Right lung (tissue), 5 donors: Measurements from ENCODE around the gene HNRNPLL. TPM values are rescaled to one million over a fixed set of nuclear protein-coding genes. Genes with fewer than 3 reads are reported as not detected.

Experiments used
- DNase-seq, 2 donors: peaks; one replicate each; pipeline ENCODE4 v3.0.0-alpha.2; 2013
- polyA plus RNA-seq, 5 donors: library from polyadenylated mRNA; unstranded; fragments of 120-200 nt; gene quantifications; one replicate each; pipeline versions ENCODE4 v1.2.1 to v1.2.3, GENCODE V29; 2013; ENCODE audit warnings: inconsistent platforms in 1 of 5, low replicate concordance in 1 of 5; ENCODE audit not compliant: insufficient read length in 5 of 5, insufficient read depth in 1 of 5

The HNRNPLL gene
- polyA plus RNA-seq, 5 donors = 60.9 to 94.3 (median 79.7) TPM

DNA sequence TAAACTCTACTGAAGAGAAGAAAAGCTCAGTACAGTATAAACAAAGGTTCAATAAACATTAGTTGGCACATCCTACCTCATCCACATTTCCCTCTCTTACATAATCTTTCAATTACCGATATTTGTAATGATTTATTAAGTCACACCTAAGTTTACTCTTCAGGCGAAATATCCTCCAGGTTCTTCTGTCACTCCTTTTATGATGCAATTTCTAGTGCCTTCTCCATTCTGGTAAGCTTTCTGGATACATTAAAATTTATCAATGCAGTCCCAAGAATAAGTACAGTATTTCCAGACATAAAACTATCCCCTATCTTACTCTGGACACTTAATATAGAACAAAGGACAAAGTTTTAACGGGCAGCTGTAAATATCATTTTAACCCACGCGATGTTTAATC lies 5.6 kb downstream of the HNRNPLL start:
- no peak for DNase-seq

DNA sequence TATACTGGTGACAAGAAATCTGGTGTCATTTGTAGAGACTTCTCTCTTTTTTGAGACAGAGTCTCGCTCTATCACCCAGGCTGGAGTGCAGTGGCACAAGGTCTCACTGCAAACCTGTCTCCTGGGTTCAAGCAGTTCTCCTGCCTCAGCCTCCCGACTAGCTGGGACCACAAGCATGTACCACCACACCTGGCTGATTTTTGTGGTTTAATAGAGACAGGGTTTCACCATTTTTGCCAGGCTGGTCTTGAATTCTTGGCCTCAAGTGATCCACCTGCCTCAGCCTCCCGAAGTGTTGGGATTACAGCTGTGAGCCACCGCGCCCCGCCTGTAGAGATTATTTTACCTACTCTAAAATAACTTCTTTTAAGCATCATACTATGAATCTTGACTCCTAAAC lies 6.5 kb downstream of the HNRNPLL start:
- no peak for DNase-seq

DNA sequence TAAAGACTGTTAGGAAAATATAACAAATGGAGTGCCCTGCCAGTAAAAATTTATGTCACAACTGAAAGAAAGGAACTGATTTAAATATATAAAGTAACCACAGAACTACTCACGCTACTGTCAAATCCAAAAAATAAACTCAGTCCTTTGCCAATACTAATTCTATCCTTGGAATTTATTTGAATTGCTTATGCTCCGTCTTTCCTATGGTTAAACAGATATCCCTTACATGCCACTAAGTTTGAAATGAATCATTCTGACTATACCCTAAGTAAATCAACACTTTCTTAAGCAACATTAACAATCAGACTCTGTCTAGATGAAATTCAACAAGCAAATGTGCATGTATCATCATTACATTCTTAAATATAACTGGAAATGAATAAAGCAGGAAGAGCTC lies 9.8 kb downstream of the HNRNPLL start:
- DNase-seq = no peak

GRCh38 chr2:38591152-38591551 lies 11.6 kb downstream of the HNRNPLL start:
- DNase-seq = no peak

GRCh38 chr2:38590053-38590452 lies 12.7 kb downstream of the HNRNPLL start:
- DNase-seq = no peak

- DNase-seq = no peak
Observed at GRCh38 chr2:38586931-38587330, 15.8 kb downstream of the HNRNPLL start.

- no peak for DNase-seq
Observed at GRCh38 chr2:38584881-38585280, 17.8 kb downstream of the HNRNPLL start.

GRCh38 chr2:38583994-38584393 lies 18.7 kb downstream of the HNRNPLL start:
- DNase-seq = no peak

GRCh38 chr2:38583524-38583923 lies 19.2 kb downstream of the HNRNPLL start:
- no peak for DNase-seq

DNA sequence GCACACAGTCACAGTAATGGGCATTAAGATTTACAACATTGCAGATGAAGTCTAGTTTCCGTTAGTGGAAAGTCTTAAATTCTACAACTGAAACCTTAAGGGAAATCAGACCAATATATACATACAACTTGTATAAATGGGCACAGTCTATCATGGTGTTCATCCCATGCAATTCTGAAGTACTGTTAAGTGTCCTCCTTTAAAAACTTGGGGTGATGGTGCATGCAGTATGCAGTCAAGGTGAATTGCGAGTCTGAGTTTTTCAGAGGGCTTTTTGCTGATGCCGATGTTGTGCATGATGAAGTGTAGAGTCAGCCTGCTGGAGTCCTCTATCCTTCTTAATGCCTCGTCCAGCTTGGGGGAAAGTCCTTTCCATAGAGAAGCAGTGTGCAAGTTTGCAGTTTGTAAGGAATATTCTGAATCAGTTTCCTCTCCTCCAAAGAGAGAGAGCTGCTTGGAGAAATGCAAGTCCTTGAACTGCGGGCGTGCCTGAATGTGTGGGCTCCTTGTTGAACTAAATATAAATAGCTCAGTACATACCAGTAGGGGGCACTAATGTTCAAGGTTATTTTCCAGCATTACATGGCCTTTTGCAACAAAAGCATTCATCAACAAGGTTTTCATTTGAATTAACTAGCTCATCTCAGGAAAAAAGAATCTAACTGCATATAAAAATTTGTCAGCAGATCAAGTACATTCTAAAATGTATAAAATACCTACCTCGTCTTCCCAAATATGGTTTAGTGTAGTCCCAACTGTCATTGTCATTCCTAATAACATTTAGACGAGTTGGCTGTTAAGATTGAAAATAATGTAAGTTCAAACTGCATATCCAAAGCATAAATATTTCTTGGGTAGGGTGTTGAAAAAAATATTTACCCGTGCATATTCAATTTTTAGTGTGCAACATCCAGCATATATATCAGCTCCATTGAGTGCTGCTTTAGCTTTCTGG lies 21.3 kb downstream of the HNRNPLL start:
- peak; percentile 32 to 76 for DNase-seq

DNA sequence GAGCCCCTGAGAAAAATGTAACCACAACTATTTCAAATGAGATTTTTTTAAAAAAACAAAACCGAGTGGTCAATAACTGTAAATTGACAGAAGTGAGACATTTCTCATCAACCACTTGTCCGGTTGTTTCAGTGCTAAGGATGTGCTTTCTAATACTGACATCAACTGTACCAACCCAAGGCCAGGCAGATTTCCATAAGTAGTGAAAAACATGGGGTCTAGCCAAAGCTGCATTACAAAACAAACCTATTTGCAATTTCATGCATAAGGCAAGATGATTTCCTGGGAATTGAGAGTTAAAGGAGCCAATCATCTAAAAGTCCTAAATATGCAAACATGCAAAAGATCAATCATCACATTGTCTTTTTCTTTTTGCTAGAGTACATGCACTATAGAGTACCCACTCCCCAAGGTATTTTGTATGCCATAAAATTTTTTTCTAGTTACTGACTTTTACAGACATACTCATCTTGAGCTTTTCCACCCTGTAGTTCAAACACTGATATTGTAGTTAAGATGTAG lies 22.6 kb downstream of the HNRNPLL start:
- no peak for DNase-seq

GRCh38 chr2:38578832-38579231 lies 23.9 kb downstream of the HNRNPLL start:
- DNase-seq = no peak

- DNase-seq = no peak
Observed at GRCh38 chr2:38574278-38574677, 28.4 kb downstream of the HNRNPLL start.

DNA sequence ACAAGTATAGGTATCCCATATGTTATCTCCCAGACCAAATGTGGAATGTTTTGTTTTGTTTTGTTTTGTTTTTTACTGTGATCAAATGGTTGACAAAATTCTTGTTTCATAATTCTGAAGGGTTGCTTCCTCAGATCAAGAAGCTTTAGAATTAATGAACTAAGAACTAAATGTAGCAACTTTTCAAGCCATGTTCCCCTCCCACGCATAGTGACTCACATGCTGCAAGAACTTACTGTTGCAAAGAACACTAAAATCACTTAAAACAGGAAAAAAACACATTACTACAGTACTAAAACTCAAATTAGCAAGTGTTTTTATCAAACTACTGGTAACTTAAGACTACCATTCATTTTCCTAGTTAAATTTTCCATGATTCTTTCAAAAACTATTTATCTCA lies 30.6 kb downstream of the HNRNPLL start:
- DNase-seq = no peak

- DNase-seq = no peak
Observed at GRCh38 chr2:38571193-38571592, 31.5 kb downstream of the HNRNPLL start.

- DNase-seq = no peak
Observed at GRCh38 chr2:38568724-38569436, 33.8 kb downstream of the HNRNPLL start.

- DNase-seq = no peak
Observed at GRCh38 chr2:38565333-38565732, 37.4 kb downstream of the HNRNPLL start.

DNA sequence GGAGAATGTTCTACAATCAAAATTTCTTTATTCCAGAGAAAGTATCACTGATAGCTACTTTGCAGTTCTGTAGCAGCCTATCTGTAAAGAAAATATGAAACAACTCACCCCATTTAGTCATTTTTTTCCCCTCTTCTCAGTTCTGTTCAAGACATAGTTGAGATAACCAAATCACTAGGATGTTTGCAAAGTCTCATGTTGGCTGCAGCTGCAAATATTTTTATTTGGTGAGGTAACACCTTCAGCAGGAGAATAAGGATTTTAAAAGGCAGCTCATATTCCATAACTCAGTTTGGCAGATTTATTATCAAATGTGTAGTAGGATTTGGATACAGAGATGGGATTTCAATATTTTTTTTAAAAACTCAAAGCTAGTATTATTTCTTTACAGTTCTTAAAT lies 41.0 kb downstream of the HNRNPLL start:
- DNase-seq = no peak

DNA sequence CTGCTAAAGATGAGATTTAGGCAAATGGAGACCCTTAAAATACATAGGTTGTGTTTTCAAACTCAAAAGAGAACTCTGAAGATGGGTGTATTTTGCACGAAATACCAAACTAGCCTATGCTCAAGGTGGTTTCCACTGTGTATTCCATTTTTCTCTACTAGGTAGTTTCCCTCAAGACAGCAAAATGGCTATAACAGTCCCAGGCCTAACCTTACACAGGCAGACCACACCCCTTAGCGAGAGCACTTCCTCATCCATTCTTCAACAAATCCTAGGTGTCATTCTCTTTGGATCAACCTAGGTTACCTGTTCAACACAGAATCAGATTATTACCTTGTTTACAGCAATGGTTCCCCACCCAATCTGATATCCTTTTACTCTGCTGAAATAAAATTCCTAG lies 42.6 kb downstream of the HNRNPLL start:
- no peak for DNase-seq

- no peak for DNase-seq
Observed at GRCh38 chr2:38557981-38558380, 44.7 kb downstream of the HNRNPLL start.

GRCh38 chr2:38557217-38557616 lies 45.5 kb downstream of the HNRNPLL start:
- no peak for DNase-seq

DNA sequence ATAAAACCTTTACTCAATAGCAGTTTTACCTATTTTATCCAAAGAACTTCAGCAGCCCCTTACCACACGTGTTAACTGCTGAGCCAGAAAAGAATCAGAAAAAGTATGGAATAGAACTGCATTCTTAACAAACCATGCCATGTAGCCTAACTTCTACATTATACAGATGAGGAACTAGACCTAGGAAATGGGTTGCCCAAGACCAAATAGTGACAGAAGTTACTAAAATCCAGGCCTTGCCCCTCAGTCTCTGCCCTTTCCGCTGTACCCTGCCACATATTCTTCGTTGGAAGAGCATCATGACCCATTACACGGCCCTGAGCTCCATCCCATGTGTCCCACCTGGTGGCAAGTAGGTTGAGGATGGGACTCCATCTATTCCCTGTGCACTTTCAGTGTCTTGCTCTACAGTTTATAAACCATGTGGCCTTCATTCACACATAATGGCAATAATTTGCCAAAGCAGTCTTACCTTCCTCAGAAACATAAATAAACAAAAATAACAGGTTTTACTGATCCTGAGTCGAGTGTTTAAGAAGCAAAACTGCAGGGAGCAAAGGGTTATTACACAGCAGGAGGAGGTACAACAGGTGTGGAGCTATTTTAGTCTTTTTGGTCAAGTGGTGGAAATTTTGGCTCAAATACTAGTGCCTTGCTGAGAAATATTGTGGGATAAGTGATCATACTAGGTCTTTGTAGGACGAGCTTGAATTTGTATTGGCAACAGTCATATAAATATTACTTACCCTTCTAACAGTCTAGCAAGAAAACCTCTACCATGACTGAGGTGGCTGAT lies 46.5 kb downstream of the HNRNPLL start:
- no peak for DNase-seq
